CD4-positive, alpha-beta T cell treated with Interferon alpha-2 for 1 hour (primary cell): Measurements from ENCODE around the gene FOXS1.
A peak's percentile ranks its signal among the peaks of the same experiment; 100 is the strongest.
"Not testable (repeated sequence)": the region's sequence is repeated elsewhere in the genome, so short reads cannot be mapped to it uniquely, and the experiment has no call there.

ENCODE experiments used
- DNase-seq, 2 donors: peaks; one replicate each; pipeline ENCODE4 v3.0.0-alpha.2; 2020 to 2022

The FOXS1 gene

DNA sequence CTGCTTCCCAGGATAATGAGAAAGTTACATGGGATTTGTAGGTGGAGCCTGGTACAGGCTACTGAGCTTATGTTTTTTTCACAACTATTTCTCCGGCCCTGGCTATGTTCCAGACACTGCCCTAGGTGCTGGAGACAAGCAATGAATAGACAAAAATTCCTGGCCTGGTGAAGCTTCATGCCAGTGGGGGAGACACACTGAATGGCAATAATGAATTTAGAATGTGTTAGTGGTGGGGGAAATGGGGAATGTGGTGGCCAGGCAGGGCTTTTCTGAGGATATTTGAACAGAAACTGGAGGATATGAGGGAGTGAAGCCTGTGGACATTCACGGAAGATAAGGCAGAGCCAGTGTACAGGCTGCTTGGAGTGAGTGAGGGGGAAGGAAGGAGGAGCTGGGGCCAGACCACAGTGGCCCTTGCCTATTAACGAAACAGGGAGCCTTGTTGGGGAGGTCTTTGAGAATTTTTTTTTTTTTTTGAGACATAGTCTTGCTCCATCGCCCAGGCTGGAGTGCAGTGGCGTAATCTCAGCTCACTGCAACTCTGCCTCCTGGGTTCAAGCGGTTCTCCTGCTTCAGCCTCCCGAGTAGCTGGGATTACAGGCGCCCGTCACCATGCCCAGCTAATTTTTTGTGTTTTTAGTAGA lies 6.6 kb downstream of the FOXS1 start:
- no peak for DNase-seq

DNA sequence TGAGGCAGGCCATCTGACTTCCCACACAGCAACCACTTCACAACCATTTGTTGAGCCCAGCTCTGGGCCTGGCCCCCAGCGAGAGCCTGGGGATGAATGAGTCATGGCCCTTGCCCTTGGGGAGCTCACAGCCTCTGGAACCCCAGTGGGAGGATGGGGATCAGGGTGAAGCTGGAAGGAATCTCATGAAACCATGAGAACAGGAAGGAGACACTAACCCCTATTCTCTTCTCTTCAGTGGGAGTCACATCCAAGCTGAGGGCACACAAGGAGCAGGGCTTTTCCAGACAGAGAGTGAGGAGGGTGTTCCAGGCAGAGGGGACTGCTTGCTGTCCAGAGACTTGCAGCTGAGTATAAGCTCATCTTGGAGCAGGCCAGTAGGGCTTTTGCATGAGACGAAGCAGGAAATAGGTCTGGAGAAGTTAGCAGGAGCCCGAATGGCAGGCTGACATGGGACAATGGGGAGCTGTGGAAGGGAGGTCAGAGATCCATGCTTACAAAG lies 7.5 kb downstream of the FOXS1 start:
- no peak for DNase-seq

DNA sequence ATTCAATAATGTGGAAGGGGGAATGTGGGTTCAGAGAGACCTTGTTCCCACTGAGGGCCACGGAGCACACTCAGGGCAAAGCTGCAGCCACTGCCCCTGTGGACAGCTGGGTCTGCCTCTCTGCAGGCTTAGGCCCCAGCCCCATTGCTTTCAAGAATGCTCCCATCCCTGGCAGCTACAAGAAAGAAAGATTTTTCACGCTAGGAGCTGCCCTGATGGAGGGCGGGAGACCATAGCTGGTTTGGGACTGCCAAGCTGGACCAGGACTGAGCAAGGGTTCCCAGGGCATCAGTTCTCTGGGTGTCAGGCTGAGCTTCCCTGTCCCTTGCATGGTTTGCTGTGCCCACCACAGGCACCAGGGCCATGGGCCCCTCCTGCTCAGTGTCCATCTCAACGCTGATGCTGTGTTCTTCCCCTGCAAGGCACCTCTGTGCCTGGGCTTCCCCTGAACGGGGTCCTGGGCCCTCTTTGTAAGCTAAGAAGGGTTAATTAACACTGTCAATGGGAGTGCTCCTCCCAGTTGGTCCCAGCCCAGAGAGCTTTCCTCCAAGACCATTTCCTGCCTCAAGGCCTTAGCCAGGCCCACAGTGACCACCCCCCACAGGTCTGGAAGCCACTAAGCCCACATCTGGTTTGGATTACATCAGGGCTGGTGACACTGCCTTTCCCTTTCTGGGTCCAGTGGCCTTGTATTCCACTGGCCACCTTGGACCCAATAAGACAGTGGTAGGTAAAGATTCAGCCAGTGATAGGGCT lies 8.4 kb downstream of the FOXS1 start:
- no peak for DNase-seq

DNA sequence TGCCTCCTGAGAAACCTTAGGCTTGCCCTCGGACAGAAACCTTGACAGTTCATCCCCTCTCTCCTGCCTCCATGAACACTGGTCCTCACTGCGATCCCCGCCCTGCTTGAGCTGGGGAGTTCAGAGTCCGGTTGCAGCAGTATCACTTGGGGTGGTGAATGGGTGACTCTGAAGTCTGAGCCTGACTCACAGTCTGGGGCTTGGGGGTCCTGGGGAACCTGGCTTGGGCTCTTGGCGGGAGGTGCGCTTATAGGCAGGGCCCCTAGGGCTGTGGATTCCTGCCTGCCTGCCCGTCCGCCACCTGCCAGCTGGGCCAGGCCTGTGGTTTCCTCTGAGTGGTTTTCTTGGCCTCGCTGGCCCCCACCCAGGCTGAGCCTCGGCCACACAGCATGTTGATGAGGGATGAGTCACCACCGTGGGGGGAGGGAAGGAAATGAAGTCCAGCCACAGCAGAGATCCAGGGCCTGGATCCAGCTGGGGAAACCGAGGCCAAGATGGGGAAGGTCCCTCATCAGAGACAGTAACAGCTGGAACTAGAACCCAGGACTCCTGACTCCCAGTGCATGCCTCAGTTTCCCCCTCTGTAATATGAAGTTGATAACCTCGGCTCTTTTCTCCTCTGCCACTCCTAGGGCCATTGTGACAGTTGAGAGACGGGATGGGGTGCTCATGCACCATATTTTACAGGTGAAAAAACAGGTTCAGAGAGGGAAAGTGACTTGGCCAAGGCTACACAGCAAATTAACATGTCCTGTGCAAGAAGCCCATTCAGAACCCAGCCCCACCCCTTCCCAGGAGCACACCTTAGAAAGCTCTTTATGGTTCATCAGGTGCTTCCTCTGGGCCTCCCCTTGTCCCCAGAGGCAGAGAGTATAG lies 9.2 kb downstream of the FOXS1 start:
- DNase-seq, result peak; percentile 32 to 58

DNA sequence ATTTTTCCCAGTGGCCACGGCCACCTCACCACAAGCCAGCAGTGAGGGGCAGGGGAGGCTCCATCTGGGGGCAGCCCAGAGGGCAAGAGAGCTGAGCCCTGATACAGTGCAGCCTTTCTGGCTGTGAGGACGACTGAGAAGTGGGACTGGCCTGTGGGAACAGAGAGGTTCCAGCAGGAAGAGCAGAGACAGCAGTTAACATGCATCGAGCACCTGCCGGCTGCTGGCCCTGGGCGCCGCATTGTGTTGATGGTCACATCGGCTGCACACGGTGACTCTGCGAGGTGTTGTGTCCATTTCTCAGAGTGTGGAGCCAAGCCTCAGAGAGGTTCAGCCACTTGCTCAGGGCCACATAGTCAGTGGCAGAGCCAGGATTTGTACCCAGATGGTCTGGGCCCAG lies 9.8 kb downstream of the FOXS1 start:
- DNase-seq, result no peak

DNA sequence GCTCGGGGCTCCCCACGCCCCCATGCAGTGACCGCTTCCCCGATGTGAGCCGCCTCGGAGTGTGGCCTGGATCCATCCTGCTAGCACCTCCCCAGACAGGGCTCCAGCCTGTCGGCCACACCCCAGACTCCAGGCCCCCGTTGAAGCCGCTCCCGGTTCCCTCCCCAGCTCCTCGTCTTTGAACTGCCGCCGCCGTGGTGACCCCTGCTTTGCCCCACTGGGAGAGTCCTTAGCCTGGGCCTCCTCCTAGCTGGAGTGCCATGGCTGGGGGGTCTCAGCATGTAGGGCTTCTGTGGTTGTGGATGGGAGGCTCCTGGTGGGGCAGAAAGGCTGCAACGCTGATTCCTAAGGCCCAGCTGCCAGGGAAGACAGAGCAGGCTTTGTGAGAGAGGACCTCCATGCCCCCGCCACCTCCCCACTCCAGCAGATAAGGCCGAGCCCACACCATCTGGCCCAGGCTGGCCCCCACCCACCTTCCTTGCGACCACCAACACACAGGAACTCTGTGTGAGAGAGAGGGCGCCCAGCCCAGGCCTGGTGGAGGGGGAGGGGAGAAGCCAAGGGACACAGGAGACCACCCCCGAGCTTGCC lies 11.4 kb downstream of the FOXS1 start:
- DNase-seq, result no peak

DNA sequence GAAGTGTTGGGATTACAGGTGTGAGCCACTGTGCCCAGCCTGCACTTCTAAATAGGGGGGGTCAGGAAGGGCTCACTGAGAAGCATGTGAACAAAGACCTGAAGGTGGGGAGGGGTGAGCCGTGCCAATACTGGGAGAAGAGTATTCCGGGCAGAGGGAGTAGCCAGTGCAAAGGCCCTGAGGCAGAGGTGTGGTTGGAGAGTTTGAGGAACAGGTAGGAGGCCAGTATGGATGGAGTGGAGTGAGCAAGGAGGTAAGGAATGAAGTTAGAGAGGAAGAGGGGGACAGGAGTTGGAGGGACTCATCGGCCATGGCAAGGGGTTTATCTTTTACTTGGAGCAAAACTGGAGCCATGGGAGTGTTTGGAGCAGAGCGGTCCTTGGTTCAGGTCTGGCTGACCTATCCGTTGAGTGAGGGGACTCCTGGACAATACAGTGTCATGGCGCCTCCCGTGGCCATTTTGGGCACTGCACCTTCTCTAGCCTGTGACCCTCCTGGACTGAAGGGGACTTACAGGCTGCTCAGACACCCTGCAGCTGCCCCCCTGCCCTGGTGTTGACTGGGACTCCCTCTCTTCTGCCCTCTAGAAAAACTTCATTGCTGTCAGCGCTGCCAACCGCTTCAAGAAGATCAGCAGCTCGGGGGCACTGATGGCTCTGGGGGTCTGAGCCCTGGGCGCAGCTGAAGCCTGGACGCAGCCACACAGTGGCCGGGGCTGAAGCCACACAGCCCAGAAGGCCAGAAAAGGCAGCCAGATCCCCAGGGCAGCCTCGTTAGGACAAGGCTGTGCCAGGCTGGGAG lies 12.1 kb downstream of the FOXS1 start:
- DNase-seq, result peak; percentile 42 to 54

DNA sequence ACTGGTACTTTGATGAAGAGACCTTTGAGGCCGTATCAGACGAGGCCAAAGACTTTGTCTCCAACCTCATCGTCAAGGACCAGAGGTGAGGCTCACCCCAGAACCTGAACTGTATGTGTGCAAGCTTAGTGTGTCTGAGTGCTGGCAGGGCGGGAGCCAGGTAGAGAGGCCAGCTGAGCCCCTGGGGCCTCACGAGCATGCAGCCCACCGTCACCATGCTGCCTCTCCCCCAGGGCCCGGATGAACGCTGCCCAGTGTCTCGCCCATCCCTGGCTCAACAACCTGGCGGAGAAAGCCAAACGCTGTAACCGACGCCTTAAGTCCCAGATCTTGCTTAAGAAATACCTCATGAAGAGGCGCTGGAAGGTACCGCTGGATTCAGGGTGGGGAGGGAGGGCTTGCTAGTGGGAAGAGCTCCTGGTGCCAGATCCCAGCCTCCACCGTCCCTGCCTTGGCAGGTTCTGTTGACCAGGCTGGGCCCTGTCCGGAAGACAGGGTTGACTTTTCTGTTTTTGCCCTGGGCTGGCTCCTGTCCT lies 13.6 kb downstream of the FOXS1 start:
- DNase-seq, result no peak

DNA sequence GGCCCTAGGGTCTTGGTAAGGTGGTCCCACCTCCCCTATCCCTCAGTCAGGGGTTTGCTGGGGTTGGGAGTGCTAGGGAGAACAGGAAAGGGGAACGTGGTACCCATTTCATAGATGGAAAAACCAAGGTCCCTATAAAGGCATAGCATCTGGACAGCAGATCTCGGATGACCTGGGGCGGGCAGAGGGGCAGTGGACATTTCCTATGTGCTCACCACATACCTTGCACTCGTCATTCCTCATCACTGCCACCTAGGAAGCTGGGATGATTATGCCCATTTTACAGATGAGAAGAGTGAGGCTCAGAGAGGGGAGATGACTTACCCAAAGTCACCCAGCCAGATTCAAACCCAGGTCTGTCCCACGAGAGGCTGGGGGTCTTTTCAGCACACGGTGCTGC lies 14.2 kb downstream of the FOXS1 start:
- no peak for DNase-seq

DNA sequence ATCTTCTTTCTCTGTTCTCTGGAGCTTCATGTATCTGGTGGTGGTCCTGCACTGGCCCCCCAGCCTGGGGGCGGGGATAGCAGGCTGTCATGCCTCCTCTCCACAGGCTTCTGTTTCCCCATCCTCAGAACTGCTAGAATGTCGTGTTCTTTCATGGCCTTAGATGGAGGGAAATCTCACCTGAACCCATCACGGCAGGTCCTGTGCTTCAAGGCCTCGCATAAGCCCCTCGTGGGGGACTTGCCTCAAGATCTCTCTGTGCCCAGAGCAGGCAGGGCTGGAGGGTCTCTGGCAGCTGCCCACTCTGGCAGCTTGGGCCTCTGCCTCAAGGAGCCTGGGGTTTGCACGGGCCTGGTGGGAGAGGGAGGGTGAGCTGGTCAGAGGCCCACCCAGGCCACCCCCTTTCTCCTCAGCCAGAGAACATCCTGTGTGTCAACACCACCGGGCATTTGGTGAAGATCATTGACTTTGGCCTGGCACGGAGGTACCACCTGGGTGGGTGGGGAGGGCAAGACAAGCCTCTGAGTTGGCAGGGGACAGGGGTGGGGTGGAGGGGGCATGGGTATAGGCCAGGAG lies 14.9 kb downstream of the FOXS1 start:
- no peak for DNase-seq

DNA sequence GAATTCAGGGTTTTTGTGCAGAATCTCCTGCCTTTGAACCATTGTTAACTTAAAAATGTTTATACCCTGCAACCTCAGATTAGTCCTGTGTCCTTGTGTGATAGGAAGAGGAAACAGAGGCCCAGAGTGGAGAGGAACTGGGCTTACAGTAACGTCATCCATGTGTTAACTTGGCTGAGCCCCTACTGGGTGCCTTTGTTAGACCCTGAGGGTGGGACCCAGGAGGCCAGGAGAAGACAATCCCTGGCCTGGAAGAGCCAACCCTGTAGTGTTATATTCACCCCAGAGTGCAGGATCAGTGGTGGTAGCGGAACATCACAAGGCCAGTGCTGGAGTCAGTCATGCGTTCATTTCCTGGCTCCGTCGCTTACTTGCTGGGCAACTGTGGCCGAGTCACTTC lies 15.7 kb downstream of the FOXS1 start:
- no peak for DNase-seq

DNA sequence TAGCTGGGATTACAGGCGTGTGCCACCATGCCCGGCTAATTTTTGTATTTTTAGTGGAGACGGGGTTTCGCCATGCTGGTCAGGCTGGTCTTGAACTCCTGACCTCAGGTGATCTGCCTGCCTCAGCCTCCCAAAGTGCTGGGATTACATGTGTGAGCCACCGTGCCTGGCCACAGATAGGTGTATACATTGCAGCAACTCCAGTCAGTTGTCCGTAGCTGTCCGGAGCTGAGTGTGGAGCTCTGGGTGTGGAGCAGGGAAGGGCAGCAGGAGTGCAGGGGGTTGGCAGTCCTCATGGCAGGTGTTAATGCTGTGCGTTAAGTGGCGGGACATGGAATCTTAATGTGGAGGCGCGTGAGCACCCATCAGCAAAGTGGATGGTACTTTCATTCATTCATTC lies 17.4 kb downstream of the FOXS1 start:
- not testable (repeated sequence) for DNase-seq

DNA sequence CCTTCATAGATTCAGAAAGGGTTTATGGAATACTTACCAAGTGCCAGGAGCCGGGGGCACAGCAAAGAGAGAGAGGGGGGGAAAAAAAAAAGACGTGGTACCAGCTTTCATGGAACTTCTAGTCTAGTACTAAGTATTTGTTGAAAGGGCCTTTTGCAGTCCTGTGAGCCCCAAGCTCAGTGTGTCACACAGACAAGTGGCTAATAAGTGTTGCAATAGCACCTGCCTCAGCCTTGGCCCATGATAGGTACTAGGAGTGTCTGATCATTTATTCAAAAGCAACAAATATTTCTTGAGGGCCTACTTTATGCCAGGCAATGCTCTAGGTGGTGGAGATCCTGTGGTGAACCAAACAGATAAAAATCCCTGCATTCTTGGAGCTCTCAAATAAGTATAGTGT lies 18.3 kb downstream of the FOXS1 start:
- DNase-seq, result no peak

DNA sequence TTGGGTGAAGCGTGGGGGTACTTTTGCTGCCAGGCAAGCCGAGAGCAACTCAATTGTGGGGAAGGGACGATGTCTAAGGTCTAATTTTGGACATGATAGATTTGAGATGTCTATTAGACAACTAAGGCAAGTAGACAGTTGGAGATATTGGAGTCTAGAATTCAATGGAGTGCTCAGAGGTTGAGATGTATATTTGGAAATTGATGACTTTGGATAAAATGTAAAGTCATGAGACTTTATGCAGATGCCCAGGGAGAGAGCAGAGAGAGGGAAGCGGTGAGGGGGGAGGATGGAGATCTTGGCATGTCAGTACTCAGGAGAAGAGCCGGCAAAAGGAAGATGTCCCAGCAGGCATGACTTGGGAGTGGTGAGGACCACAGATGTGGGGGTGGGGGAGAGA lies 19.3 kb downstream of the FOXS1 start:
- DNase-seq, result no peak

DNA sequence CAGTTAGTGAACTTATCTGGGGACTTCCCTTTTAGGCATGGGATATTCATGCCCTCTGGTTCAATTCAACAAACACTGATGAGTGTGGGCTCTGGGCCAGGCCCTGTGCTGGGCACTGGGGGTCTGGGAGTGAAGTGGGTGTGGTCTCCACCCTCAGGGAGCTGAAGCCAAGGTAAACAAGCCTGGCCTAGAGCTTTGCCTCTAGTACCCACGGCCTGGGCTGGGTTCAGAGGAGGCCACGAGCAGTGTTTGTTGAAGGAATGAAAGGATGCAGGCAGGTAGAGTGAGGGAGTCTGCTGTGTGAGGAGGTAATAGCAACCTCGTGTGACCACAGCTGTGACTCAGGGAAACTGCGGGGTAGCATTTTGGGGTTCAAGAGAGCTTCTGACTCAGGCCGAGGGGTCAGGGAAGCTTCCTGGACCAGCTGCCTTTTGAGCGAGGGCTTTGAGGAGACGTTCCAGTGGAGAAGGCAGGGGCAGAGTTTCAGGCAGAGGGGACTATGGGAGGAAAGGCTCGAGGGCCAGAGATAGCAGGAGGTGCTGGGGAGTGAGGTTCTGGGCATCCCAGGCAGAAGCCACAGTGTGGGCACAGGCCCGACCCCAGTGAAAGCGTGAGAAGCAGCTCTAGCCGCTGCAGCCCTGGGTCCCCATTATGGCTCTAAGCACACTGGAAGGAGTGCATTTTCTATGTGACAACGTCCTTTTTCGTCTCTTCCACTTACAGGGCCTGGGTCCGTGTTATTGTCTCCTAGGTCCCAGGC lies 20.7 kb downstream of the FOXS1 start:
- DNase-seq, result no peak

DNA sequence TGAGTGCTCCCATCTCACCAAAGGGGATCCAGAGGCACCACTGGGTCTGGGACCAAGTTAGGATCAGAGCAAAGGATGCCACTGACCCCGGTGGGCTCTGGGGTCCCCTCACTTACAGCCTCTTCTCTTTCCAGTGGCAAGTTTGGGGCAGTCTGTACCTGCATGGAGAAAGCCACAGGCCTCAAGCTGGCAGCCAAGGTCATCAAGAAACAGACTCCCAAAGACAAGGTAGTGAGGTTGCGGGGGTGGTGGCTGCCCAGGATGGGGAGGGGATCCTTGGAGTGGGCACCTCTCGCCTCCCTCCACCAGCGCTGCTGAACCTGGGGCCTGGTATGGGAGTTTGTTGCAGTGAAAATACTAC lies 21.3 kb downstream of the FOXS1 start:
- no peak for DNase-seq

DNA sequence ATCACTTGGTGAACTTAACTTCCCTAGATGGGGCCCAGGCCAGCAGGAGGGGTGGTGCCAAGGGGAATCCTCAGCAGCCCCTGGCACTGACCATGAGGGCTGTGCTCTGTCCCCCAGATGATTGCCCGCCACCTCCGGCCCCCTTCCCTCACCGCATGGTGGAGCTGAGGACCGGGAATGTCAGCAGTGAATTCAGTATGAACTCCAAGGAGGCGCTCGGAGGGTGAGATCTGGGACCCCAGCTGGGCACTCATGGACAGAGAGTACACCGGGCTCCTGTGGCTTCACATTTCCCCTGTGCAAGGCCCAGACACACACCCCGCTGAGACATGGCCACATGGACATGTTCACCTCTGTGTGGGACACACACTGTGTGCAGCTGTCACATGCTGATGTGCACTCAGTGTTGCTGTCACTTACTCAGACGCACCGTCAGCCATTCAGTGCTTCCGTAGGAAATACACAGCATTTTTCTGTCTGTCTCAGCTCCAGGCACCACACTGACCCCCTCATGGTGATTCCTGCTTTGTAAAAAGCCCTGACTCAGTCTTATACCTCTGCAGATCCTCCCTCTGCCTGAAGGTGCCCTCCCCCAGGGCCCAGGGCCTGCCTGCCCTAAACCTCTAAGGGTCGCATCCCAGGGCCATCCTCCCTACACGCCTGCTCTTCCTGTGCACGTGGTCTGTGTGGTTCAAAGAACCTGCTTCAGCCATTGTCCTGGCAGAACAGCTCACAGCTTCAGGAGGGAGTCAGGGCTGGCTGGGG lies 21.9 kb downstream of the FOXS1 start:
- no peak for DNase-seq

DNA sequence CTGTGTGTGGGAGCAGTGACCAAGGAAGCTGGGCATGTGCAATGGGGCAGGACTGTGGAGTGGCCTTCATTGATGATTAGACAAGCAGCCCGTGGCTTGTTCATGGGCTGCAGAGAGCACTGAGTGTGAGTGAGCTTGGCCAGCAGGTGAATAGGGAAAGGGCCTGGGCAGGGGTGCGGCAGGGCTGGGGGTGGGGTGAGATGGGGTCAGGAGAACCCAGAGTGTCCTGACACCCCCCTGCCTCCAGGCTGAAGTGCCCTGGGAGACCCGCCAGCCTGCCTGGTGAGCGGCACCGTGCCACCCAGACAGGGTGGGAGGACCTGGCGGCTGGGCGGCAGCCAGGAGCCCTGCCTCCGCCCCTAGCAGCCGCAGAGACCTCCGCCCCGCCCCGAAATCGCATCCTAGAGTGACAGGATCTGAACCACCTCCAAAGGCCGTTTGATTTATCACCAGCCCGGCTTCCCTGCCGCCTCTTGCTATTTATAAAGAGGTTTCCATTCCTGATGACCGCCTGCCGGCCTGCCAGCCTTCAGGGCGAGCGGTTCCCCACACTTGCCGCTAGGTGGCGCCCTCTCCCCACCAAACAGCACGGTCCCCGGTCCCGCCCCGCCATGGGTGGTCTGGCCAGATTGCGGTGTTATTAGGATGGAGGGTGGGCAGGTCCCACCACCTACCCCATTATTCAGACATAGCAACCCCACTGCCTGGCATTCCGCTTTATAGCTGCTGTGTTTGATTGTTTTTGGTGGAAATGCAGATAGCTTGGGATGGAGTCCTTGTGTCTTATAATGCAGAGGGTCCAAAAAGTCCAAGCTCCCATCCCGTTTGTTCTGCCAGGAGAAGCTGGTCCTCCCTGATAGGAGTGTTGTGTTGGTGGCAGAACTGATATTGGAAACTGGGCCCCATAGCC lies 22.7 kb downstream of the FOXS1 start:
- DNase-seq, result peak; percentile 69 to 76

DNA sequence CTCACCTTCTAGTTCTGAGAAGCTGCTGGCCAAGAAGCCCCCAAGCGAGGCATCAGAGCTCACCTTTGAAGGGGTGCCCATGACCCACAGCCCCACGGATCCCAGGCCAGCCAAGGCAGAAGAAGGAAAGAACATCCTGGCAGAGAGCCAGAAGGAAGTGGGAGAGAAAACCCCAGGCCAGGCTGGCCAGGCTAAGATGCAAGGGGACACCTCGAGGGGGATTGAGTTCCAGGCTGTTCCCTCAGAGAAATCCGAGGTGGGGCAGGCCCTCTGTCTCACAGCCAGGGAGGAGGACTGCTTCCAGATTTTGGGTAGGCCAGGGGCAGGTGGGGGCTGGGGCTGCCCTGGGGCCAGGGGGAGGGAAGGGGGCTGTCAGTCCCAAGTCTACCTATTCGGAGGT lies 24.0 kb downstream of the FOXS1 start:
- no peak for DNase-seq
